GM18870 (cell line): ENCODE measurements around the gene RCAN1.
"Not testable (repeated sequence)": the region's sequence is repeated elsewhere in the genome, so short reads cannot be mapped to it uniquely, and the experiment has no call there.

Experiments used
- ATAC-seq: cut with Tn5 transposase; IDR thresholded peaks from one replicate; pipeline ENCODE4 v1.9.1; 2021; ENCODE audit warnings: moderate library complexity; ENCODE audit not compliant: unreplicated experiment

Gene RCAN1

GRCh38 chr21:34621434-34622350, 6.8 kb upstream of the RCAN1 start:
- no peak for ATAC-seq

- no peak for ATAC-seq
Observed at GRCh38 chr21:34619841-34620665, 5.1 kb upstream of the RCAN1 start.

- no peak for ATAC-seq
Observed at GRCh38 chr21:34618941-34619340, 4.0 kb upstream of the RCAN1 start.

GRCh38 chr21:34617753-34618339, 2.9 kb upstream of the RCAN1 start:
- no peak for ATAC-seq

GRCh38 chr21:34615487-34615814, 538 bp upstream of the RCAN1 start:
- ATAC-seq, result no peak

- ATAC-seq, result no peak
Observed at GRCh38 chr21:34613679-34614627, 960 bp downstream of the RCAN1 start.

GRCh38 chr21:34612557-34612956, 2.4 kb downstream of the RCAN1 start:
- no peak for ATAC-seq

GRCh38 chr21:34612056-34612455, 2.9 kb downstream of the RCAN1 start:
- ATAC-seq, result no peak

- ATAC-seq, result no peak
Observed at GRCh38 chr21:34611528-34611927, 3.4 kb downstream of the RCAN1 start.

- ATAC-seq, result no peak
Observed at GRCh38 chr21:34609933-34610549, 4.9 kb downstream of the RCAN1 start.

- no peak for ATAC-seq
Observed at GRCh38 chr21:34609244-34609932, 5.5 kb downstream of the RCAN1 start.

- not testable (repeated sequence) for ATAC-seq
Observed at GRCh38 chr21:34607376-34607775, 7.5 kb downstream of the RCAN1 start.

GRCh38 chr21:34606621-34607020, 8.3 kb downstream of the RCAN1 start:
- ATAC-seq, result no peak

- ATAC-seq, result no peak
Observed at GRCh38 chr21:34606051-34606450, 8.9 kb downstream of the RCAN1 start.

GRCh38 chr21:34604956-34605355, 10.0 kb downstream of the RCAN1 start:
- not testable (repeated sequence) for ATAC-seq

GRCh38 chr21:34604556-34604955, 10.4 kb downstream of the RCAN1 start:
- no peak for ATAC-seq

- ATAC-seq, result no peak
Observed at GRCh38 chr21:34603710-34604057, 11.2 kb downstream of the RCAN1 start.

- ATAC-seq, result no peak
Observed at GRCh38 chr21:34603002-34603709, 11.8 kb downstream of the RCAN1 start.

- ATAC-seq, result no peak
Observed at GRCh38 chr21:34602061-34602460, 12.9 kb downstream of the RCAN1 start.
